ENCODE results near the gene ADGRA1. TPM values are rescaled to one million over a fixed set of nuclear protein-coding genes. Genes with fewer than 3 reads are reported as not detected.

Gene ADGRA1
- total and polyA plus RNA-seq, 2 donors (not counting 1 experiment from before 2014, with no cell fraction given), result not detected

DNA sequence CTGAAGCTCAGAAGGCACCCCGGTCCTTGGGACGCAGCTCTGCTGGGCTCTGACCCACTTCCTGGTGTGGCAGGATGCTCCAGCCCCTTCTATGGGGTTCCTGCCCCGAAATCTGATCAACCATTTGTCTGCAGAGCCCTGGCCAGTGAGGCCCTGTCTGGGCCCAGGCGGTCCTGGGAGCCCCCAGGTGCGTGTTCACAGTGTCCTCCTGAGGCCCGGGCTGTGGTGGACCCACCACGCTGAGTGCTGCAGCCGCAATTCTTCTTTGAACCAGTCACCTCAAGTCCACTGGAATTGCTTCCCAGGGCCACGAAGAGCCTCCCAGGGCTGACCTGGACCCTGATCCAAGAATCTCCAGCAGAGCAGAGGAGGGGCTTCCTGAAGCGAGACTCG, 91.4 kb downstream of the ADGRA1 start:
- TF ChIP-seq, protein P1, sequence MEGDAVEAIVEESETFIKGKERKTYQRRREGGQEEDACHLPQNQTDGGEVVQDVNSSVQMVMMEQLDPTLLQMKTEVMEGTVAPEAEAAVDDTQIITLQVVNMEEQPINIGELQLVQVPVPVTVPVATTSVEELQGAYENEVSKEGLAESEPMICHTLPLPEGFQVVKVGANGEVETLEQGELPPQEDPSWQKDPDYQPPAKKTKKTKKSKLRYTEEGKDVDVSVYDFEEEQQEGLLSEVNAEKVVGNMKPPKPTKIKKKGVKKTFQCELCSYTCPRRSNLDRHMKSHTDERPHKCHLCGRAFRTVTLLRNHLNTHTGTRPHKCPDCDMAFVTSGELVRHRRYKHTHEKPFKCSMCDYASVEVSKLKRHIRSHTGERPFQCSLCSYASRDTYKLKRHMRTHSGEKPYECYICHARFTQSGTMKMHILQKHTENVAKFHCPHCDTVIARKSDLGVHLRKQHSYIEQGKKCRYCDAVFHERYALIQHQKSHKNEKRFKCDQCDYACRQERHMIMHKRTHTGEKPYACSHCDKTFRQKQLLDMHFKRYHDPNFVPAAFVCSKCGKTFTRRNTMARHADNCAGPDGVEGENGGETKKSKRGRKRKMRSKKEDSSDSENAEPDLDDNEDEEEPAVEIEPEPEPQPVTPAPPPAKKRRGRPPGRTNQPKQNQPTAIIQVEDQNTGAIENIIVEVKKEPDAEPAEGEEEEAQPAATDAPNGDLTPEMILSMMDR (conservative IDR thresholded peaks at IDR 0.05 in 1 of 2, IDR thresholded peaks at IDR 0.05 in 1 of 2; ENCODE audit: low read depth in 1 of 2, low read length in 2 of 2), result no peak
- Histone ChIP-seq H3K4me3 (replicated peaks in 1 of 4; ENCODE audit: control extremely low read depth in 1 of 4, insufficient read depth in 1 of 4, low read depth in 3 of 4, low read length in 4 of 4) (no peak overlapping the region), H3K9ac (ENCODE audit: insufficient read depth, low read length) (no peak overlapping the region), H2AFZ (ENCODE audit: low read length) (no peak overlapping the region), H3K27ac (ENCODE audit: insufficient read depth, low read length) (no peak overlapping the region), H3K36me3 (ENCODE audit: control insufficient read depth, insufficient read depth, low read length) (no peaks in the 10 kb centered on the region), H3K27me3 (ENCODE audit: control insufficient read depth, insufficient read depth, low read length) (no peaks in the 10 kb centered on the region), H3K4me1 (ENCODE audit: control insufficient read depth, extremely low read depth, insufficient read depth, low read length) (no peaks in the 10 kb centered on the region), H4K20me1 (ENCODE audit: control insufficient read depth, extremely low read depth, insufficient read depth, low read length) (no peaks in the 10 kb centered on the region), H3K9me3 (ENCODE audit: control insufficient read depth, insufficient read depth, low read depth, low read length) (peaks cover 14% of the 10 kb centered on the region), H3K79me2 (ENCODE audit: control insufficient read depth, insufficient read depth, low read length) (no peaks in the 10 kb centered on the region), H3K4me2 (ENCODE audit: extremely low read depth, insufficient read depth, low read length) (no peak overlapping the region)
- DNase-seq (ENCODE audit: low read depth in 2 of 2), result no peak

DNA sequence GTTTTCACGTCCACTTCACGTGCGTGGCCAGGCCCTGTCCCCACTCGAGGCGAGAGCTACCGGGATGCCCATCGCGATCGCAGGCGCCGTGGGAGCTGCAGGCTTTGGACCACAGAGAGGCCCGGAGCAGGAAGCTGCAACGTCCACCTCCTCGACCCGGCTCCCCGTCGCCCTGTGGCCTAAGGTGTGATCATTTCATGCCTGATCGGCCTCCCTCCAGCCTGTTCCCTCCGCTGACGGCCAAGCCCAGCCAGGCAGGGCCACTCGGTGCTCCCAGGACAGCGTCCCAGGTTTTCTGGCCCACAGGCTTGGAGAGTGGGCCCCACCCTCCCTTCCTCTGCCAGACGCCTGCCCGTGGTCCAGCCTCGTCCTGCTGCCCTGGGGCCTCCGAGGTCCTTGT, 91.9 kb downstream of the ADGRA1 start:
- no peak for DNase-seq (ENCODE audit: low read depth in 2 of 2)
- H3K4me3 ChIP-seq (replicated peaks in 1 of 4; ENCODE audit: control extremely low read depth in 1 of 4, insufficient read depth in 1 of 4, low read depth in 3 of 4, low read length in 4 of 4), result no peak overlapping the region
- no peaks in the 10 kb centered on the region for H3K79me2 ChIP-seq (ENCODE audit: control insufficient read depth, insufficient read depth, low read length)
- TF ChIP-seq, protein P1 (conservative IDR thresholded peaks at IDR 0.05 in 1 of 2, IDR thresholded peaks at IDR 0.05 in 1 of 2; ENCODE audit: low read depth in 1 of 2, low read length in 2 of 2), result no peak
- TF ChIP-seq EZH2 (IDR thresholded peaks at IDR 0.05; ENCODE audit: low read length, missing control alignments), result no peak
- peaks cover 14% of the 10 kb centered on the region for H3K9me3 ChIP-seq (ENCODE audit: control insufficient read depth, insufficient read depth, low read depth, low read length)
- no peak overlapping the region for H3K27ac ChIP-seq (ENCODE audit: insufficient read depth, low read length)
- no peaks in the 10 kb centered on the region for H3K27me3 ChIP-seq (ENCODE audit: control insufficient read depth, insufficient read depth, low read length)
- no peaks in the 10 kb centered on the region for H4K20me1 ChIP-seq (ENCODE audit: control insufficient read depth, extremely low read depth, insufficient read depth, low read length)
- no peak overlapping the region for H3K4me2 ChIP-seq (ENCODE audit: extremely low read depth, insufficient read depth, low read length)
- H3K4me1 ChIP-seq (ENCODE audit: control insufficient read depth, extremely low read depth, insufficient read depth, low read length), result no peaks in the 10 kb centered on the region
- H3K9ac ChIP-seq (ENCODE audit: insufficient read depth, low read length), result no peak overlapping the region
- H3K36me3 ChIP-seq (ENCODE audit: control insufficient read depth, insufficient read depth, low read length), result no peaks in the 10 kb centered on the region
- H2AFZ ChIP-seq (ENCODE audit: low read length), result no peak overlapping the region

DNA sequence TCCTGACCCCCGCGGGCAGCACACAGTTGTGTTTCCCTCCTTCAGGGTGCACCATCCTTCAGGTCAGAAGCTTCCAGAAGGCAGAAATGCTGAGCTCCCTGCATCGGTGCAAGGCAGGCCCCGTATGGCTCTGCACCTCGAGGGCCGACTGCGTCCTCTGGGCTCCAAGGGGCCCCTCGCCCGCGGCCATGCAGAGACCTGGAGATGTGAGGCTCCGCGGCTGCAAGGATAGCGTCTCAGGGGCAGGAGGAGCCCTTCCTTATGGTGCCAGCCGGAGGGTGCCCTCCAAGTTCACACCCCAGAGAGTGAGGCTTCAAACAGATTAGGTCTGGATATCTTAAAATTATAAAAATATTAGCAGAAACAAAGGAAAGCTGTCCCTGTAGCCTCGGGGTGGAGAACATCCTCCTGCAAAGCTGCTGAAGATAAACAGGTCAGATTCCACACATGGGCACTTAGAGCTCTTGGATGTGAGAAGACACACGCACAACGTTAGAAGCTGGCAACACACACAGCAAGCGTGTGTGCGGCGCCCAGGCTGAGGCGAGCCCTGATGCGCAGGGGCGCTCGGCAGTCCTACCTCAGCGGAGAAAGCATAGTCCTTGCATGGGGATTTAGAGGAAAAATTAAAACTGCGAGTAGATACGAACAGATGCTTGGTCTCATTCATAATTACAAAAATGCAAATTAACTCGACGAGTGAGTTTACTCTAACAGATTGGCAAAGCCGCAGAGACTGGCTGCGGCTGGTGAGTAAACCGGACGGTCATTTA, 92.7 kb downstream of the ADGRA1 start:
- no peak overlapping the region for H3K4me3 ChIP-seq (replicated peaks in 1 of 4; ENCODE audit: control extremely low read depth in 1 of 4, insufficient read depth in 1 of 4, low read depth in 3 of 4, low read length in 4 of 4)
- TF ChIP-seq, protein P1 (conservative IDR thresholded peaks at IDR 0.05 in 1 of 2, IDR thresholded peaks at IDR 0.05 in 1 of 2; ENCODE audit: low read depth in 1 of 2, low read length in 2 of 2), result no peak
- no peak for TF ChIP-seq EZH2 (IDR thresholded peaks at IDR 0.05; ENCODE audit: low read length, missing control alignments)

More for the DNA sequence above, 92.7 kb downstream of the ADGRA1 start:
- DNase-seq (ENCODE audit: low read depth in 2 of 2), result no peak
- H3K9me3 ChIP-seq (ENCODE audit: control insufficient read depth, insufficient read depth, low read depth, low read length), result peaks cover 14% of the 10 kb centered on the region
- no peak overlapping the region for H3K27ac ChIP-seq (ENCODE audit: insufficient read depth, low read length)
- H3K9ac ChIP-seq (ENCODE audit: insufficient read depth, low read length), result no peak overlapping the region
- no peak overlapping the region for H3K4me2 ChIP-seq (ENCODE audit: extremely low read depth, insufficient read depth, low read length)
- no peaks in the 10 kb centered on the region for H3K4me1 ChIP-seq (ENCODE audit: control insufficient read depth, extremely low read depth, insufficient read depth, low read length)
- H3K79me2 ChIP-seq (ENCODE audit: control insufficient read depth, insufficient read depth, low read length), result no peaks in the 10 kb centered on the region
- H3K36me3 ChIP-seq (ENCODE audit: control insufficient read depth, insufficient read depth, low read length), result no peaks in the 10 kb centered on the region
- no peaks in the 10 kb centered on the region for H3K27me3 ChIP-seq (ENCODE audit: control insufficient read depth, insufficient read depth, low read length)
- H4K20me1 ChIP-seq (ENCODE audit: control insufficient read depth, extremely low read depth, insufficient read depth, low read length), result no peaks in the 10 kb centered on the region
- H2AFZ ChIP-seq (ENCODE audit: low read length), result no peak overlapping the region
